ENCODE data around the gene ZNF786.

GRCh38 chr7:149100821-149101220 lies 10.3 kb upstream of the ZNF786 start:
- TF ChIP-seq EP300 (IDR thresholded peaks at IDR 0.05; ENCODE audit: borderline replicate concordance) (no peak), FOXM1 (IDR thresholded peaks at IDR 0.05; ENCODE audit: borderline replicate concordance, low read depth) (no peak), MAX (IDR thresholded peaks at IDR 0.05) (no peak), RAD21 (IDR thresholded peaks at IDR 0.05; ENCODE audit: low read depth) (no peak), CEBPB (IDR thresholded peaks at IDR 0.05) (no peak), REST (IDR thresholded peaks at IDR 0.05; ENCODE audit: low read depth) (no peak)

Measured in Ishikawa (cell line).